ENCODE measurements around the gene DOCK3. TPM values are rescaled to one million over a fixed set of nuclear protein-coding genes. Genes with fewer than 3 reads are reported as not detected.
"Not testable (repeated sequence)": the region's sequence is repeated elsewhere in the genome, so short reads cannot be mapped to it uniquely, and the experiment has no call there.

The DOCK3 gene
- total RNA-seq, 1 experiment from 2014 or later, result 0.26 TPM

- no peaks in the 10 kb centered on the region for H3K27me3 ChIP-seq
- no peaks in the 10 kb centered on the region for H3K36me3 ChIP-seq
- H3K9me3 ChIP-seq, result no peaks in the 10 kb centered on the region
- DNase-seq, result no peak
- no peak overlapping the region for H3K4me3 ChIP-seq
Observed at GRCh38 chr3:51224283-51224682, 549.6 kb downstream of the DOCK3 start.

GRCh38 chr3:51224843-51225242, 550.1 kb downstream of the DOCK3 start:
- Histone ChIP-seq H3K36me3 (no peaks in the 10 kb centered on the region), H3K27me3 (no peaks in the 10 kb centered on the region), H3K9me3 (no peaks in the 10 kb centered on the region), H3K4me3 (no peak overlapping the region)
- DNase-seq, result no peak

GRCh38 chr3:51242939-51243338, 568.2 kb downstream of the DOCK3 start:
- DNase-seq, result no peak
- Histone ChIP-seq H3K36me3 (no peaks in the 10 kb centered on the region), H3K27me3 (no peaks in the 10 kb centered on the region), H3K9me3 (no peaks in the 10 kb centered on the region), H3K4me3 (no peak overlapping the region)

GRCh38 chr3:51243924-51244323, 569.2 kb downstream of the DOCK3 start:
- H3K9me3 ChIP-seq, result no peaks in the 10 kb centered on the region
- H3K27me3 ChIP-seq, result no peaks in the 10 kb centered on the region
- no peak for DNase-seq
- H3K4me3 ChIP-seq, result no peak overlapping the region
- H3K36me3 ChIP-seq, result no peaks in the 10 kb centered on the region

GRCh38 chr3:51245867-51246266, 571.1 kb downstream of the DOCK3 start:
- Histone ChIP-seq H3K36me3 (no peaks in the 10 kb centered on the region), H3K27me3 (no peaks in the 10 kb centered on the region), H3K9me3 (no peaks in the 10 kb centered on the region), H3K4me3 (no peak overlapping the region)
- no peak for DNase-seq

GRCh38 chr3:51257870-51258269, 583.1 kb downstream of the DOCK3 start:
- no peaks in the 10 kb centered on the region for H3K27me3 ChIP-seq
- no peaks in the 10 kb centered on the region for H3K9me3 ChIP-seq
- no peak for DNase-seq
- H3K4me3 ChIP-seq, result no peak overlapping the region
- H3K36me3 ChIP-seq, result no peaks in the 10 kb centered on the region

GRCh38 chr3:51264166-51264565, 589.4 kb downstream of the DOCK3 start:
- not testable (repeated sequence) for H3K9me3 ChIP-seq, H3K4me3 ChIP-seq, H3K36me3 ChIP-seq, DNase-seq, H3K27me3 ChIP-seq

- no peaks in the 10 kb centered on the region for H3K9me3 ChIP-seq
- H3K4me3 ChIP-seq, result no peak overlapping the region
- no peak for DNase-seq
- H3K36me3 ChIP-seq, result no peaks in the 10 kb centered on the region
- no peaks in the 10 kb centered on the region for H3K27me3 ChIP-seq
Observed at GRCh38 chr3:51268132-51268531, 593.4 kb downstream of the DOCK3 start.

GRCh38 chr3:51269466-51269865, 594.7 kb downstream of the DOCK3 start:
- Histone ChIP-seq H3K36me3 (no peaks in the 10 kb centered on the region), H3K27me3 (no peaks in the 10 kb centered on the region), H3K4me3 (no peak overlapping the region), H3K9me3 (no peaks in the 10 kb centered on the region)
- DNase-seq, result no peak

- DNase-seq, result no peak
- no peaks in the 10 kb centered on the region for H3K27me3 ChIP-seq
- no peak overlapping the region for H3K4me3 ChIP-seq
- no peaks in the 10 kb centered on the region for H3K9me3 ChIP-seq
- H3K36me3 ChIP-seq, result no peaks in the 10 kb centered on the region
Observed at GRCh38 chr3:51270559-51270958, 595.8 kb downstream of the DOCK3 start.

- H3K4me3 ChIP-seq, result no peak overlapping the region
- no peaks in the 10 kb centered on the region for H3K36me3 ChIP-seq
- H3K27me3 ChIP-seq, result no peaks in the 10 kb centered on the region
- DNase-seq, result no peak
- H3K9me3 ChIP-seq, result no peaks in the 10 kb centered on the region
Observed at GRCh38 chr3:51271172-51271571, 596.4 kb downstream of the DOCK3 start.

- no peaks in the 10 kb centered on the region for H3K36me3 ChIP-seq
- no peak for DNase-seq
- H3K9me3 ChIP-seq, result no peaks in the 10 kb centered on the region
- no peaks in the 10 kb centered on the region for H3K27me3 ChIP-seq
- no peak overlapping the region for H3K4me3 ChIP-seq
Observed at GRCh38 chr3:51274052-51274451, 599.3 kb downstream of the DOCK3 start.

GRCh38 chr3:51275111-51275805, 600.5 kb downstream of the DOCK3 start:
- Histone ChIP-seq H3K27me3 (no peaks in the 10 kb centered on the region), H3K36me3 (no peaks in the 10 kb centered on the region), H3K4me3 (no peak overlapping the region), H3K9me3 (no peaks in the 10 kb centered on the region)
- no peak for DNase-seq

- Histone ChIP-seq H3K4me3 (no peak overlapping the region), H3K27me3 (no peaks in the 10 kb centered on the region), H3K36me3 (no peaks in the 10 kb centered on the region), H3K9me3 (no peaks in the 10 kb centered on the region)
- no peak for DNase-seq
Observed at GRCh38 chr3:51276046-51276445, 601.3 kb downstream of the DOCK3 start.

- no peak for DNase-seq
- Histone ChIP-seq H3K27me3 (no peaks in the 10 kb centered on the region), H3K36me3 (no peaks in the 10 kb centered on the region), H3K4me3 (no peak overlapping the region), H3K9me3 (no peaks in the 10 kb centered on the region)
Observed at GRCh38 chr3:51279448-51279847, 604.7 kb downstream of the DOCK3 start.

- H3K4me3 ChIP-seq, result no peak overlapping the region
- H3K36me3 ChIP-seq, result no peaks in the 10 kb centered on the region
- no peaks in the 10 kb centered on the region for H3K27me3 ChIP-seq
- H3K9me3 ChIP-seq, result no peaks in the 10 kb centered on the region
- DNase-seq, result no peak
Observed at GRCh38 chr3:51280176-51280575, 605.4 kb downstream of the DOCK3 start.

GRCh38 chr3:51282931-51283330, 608.2 kb downstream of the DOCK3 start:
- Histone ChIP-seq H3K9me3 (no peaks in the 10 kb centered on the region), H3K4me3 (no peak overlapping the region)

GRCh38 chr3:51283421-51283820, 608.7 kb downstream of the DOCK3 start:
- Histone ChIP-seq H3K27me3 (no peaks in the 10 kb centered on the region), H3K36me3 (no peaks in the 10 kb centered on the region), H3K9me3 (no peaks in the 10 kb centered on the region), H3K4me3 (no peak overlapping the region)
- no peak for DNase-seq

More at GRCh38 chr3:51282931-51283330, 608.2 kb downstream of the DOCK3 start:
- H3K36me3 ChIP-seq, result no peaks in the 10 kb centered on the region
- H3K27me3 ChIP-seq, result no peaks in the 10 kb centered on the region
- no peak for DNase-seq

- H3K9me3 ChIP-seq, result no peaks in the 10 kb centered on the region
- DNase-seq, result no peak
- no peaks in the 10 kb centered on the region for H3K27me3 ChIP-seq
- H3K36me3 ChIP-seq, result no peaks in the 10 kb centered on the region
- no peak overlapping the region for H3K4me3 ChIP-seq
Observed at GRCh38 chr3:51295625-51296024, 620.9 kb downstream of the DOCK3 start.
